M059J (cell line): ENCODE data around the gene RIPK4. TPM values are rescaled to one million over a fixed set of nuclear protein-coding genes. Genes with fewer than 3 reads are reported as not detected.

Experiments used
- DNase-seq: peaks from one replicate; pipeline ENCODE4 v3.0.0-alpha.2; 2012; ENCODE audit warnings: low read depth
- total RNA-seq: library from RNA; depleted of rRNA; stranded (reverse); fragments of >200 nt; shearing (Covaris generic); gene quantifications from 2 replicates; pipeline ENCODE4 v1.2.3, GENCODE V29; 2014; rRNA removed

RIPK4 gene
- total RNA-seq, 1 experiment from 2014 or later = 20.5 TPM

DNA sequence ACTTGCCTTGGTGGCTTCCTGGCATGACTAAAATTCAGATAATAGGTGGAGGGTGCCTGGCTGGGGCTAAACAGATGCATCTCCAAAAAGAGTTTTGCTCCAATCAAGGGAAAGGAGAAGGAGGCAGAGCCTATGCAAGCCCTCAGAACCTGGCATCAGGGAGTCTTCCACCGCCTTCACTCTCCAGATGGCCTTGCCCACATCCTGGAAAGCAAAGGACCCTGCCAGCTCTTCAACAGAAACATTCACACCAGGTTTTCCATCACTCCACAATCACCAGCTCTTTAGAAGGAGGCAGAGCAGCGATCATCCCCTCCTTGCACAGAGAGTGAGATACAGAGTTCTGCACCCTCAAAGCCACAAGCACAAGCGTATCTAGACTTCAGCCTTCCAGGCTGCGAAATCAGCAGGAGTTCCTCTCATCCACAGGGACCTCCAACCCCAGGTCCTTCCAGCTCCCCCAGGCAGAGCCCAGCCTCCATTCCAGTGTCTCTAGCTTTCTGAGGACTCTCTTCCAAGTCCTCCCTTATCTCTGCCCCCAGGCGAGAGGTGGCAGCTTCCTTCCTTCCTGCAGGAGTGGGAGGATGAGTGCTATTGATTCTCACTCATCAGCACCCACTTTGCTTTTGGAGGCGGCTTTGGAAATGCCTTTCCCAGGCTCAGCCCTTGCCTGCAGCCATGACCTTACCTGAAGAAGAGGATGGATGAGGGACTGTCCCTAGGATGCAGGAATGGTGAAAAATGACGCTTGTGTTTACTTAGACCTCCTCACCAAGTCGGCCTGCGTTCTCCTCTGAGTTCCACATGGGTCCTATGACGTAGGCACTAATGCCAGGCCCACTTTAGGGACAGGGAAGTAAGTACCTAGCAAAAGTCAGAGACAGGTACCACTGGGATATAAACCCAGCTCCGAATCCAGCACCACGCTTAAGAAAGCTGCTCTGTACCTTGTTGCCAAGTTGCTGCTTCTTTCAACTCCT, 75.4 kb downstream of the RIPK4 start:
- DNase-seq = no peak

Other genes with a start within 250 kb of the RIPK4 start
- 4.8 and 8.0 TPM in 2 replicates for gene PRDM15, start 112.3 kb upstream of the RIPK4 start, total RNA-seq
- gene C2CD2, start 187.0 kb upstream of the RIPK4 start, total RNA-seq = 13.2 and 32.1 TPM in 2 replicates
- gene ZBTB21, start 243.3 kb upstream of the RIPK4 start, total RNA-seq = 12.0 and 18.4 TPM in 2 replicates